GM12875 (cell line): ENCODE results near the gene PRDM2.

Source experiments
- H3K4me3 ChIP-seq: one replicate; pipeline ENCODE4 v1.5.1; 2011; ENCODE audit warnings: low read depth, low read length, control low read depth
- CTCF ChIP-seq: IDR thresholded peaks from 2 replicates; pipeline ENCODE4 v1.5.1; 2011; ENCODE audit warnings: low read depth, mild to moderate bottlenecking, control low read depth, inconsistent platforms, low read length, moderate library complexity, borderline replicate concordance; ENCODE audit not compliant: insufficient read depth

Gene PRDM2

GRCh38 chr1:13832100-13832499, 132.1 kb downstream of the PRDM2 start:
- no peak for TF ChIP-seq CTCF
- no peak overlapping the region for H3K4me3 ChIP-seq

- no peak for TF ChIP-seq CTCF
- no peak overlapping the region for H3K4me3 ChIP-seq
Measured at GRCh38 chr1:13832536-13832935, 132.5 kb downstream of the PRDM2 start.

- no peak overlapping the region for H3K4me3 ChIP-seq
- TF ChIP-seq CTCF, result no peak
Measured at GRCh38 chr1:13836136-13836535, 136.1 kb downstream of the PRDM2 start.

GRCh38 chr1:13836631-13837030, 136.6 kb downstream of the PRDM2 start:
- no peak for TF ChIP-seq CTCF
- no peak overlapping the region for H3K4me3 ChIP-seq

- H3K4me3 ChIP-seq, result no peak overlapping the region
- TF ChIP-seq CTCF, result no peak
Measured at GRCh38 chr1:13838236-13838635, 138.2 kb downstream of the PRDM2 start.

GRCh38 chr1:13842497-13842896, 142.5 kb downstream of the PRDM2 start:
- TF ChIP-seq CTCF, result no peak
- no peak overlapping the region for H3K4me3 ChIP-seq

GRCh38 chr1:13851726-13852125, 151.7 kb downstream of the PRDM2 start:
- no peak for TF ChIP-seq CTCF
- H3K4me3 ChIP-seq, result no peak overlapping the region
